Measurements from ENCODE around the gene GABRB2.

Gene GABRB2

GRCh38 chr5:161431963-161432362 is 114.6 kb downstream of the GABRB2 start:
- H3K27ac ChIP-seq, result no peak overlapping the region
- no peak for DNase-seq (ENCODE audit: low spot score)
- H3K4me3 ChIP-seq, result no peak overlapping the region
- TF ChIP-seq, protein P1, sequence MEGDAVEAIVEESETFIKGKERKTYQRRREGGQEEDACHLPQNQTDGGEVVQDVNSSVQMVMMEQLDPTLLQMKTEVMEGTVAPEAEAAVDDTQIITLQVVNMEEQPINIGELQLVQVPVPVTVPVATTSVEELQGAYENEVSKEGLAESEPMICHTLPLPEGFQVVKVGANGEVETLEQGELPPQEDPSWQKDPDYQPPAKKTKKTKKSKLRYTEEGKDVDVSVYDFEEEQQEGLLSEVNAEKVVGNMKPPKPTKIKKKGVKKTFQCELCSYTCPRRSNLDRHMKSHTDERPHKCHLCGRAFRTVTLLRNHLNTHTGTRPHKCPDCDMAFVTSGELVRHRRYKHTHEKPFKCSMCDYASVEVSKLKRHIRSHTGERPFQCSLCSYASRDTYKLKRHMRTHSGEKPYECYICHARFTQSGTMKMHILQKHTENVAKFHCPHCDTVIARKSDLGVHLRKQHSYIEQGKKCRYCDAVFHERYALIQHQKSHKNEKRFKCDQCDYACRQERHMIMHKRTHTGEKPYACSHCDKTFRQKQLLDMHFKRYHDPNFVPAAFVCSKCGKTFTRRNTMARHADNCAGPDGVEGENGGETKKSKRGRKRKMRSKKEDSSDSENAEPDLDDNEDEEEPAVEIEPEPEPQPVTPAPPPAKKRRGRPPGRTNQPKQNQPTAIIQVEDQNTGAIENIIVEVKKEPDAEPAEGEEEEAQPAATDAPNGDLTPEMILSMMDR (IDR thresholded peaks at IDR 0.05), result no peak

GRCh38 chr5:161421067-161421466 is 125.5 kb downstream of the GABRB2 start:
- H3K27ac ChIP-seq, result no peak overlapping the region
- TF ChIP-seq, protein P1 (IDR thresholded peaks at IDR 0.05), result no peak

DNA sequence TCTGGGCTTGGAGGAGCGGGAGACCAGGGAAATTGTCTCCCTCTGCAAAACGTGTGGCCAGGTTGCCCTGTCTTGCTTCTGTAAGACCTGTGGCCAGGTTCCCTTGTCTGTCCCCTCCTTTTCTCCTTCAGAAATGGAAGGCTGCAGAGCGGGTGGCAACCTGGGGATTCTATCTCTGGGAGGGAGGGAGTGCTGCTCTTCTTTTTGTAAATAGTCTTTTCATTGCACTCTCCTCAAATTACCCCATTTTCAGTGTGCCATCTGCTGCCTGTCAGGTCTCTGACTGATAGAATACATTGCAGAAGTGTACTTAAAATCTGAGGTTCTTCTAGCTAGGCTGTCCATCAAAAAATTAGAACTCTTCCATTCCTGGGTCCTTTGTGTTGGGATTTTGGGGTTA is 126.0 kb downstream of the GABRB2 start:
- TF ChIP-seq, protein P1 (IDR thresholded peaks at IDR 0.05), result no peak
- no peak for DNase-seq (ENCODE audit: low spot score)
- Histone ChIP-seq H3K4me3 (no peak overlapping the region), H3K27ac (no peak overlapping the region)

More at GRCh38 chr5:161421067-161421466, 125.5 kb downstream of the GABRB2 start:
- H3K4me3 ChIP-seq, result no peak overlapping the region
- no peak for DNase-seq (ENCODE audit: low spot score)

DNA sequence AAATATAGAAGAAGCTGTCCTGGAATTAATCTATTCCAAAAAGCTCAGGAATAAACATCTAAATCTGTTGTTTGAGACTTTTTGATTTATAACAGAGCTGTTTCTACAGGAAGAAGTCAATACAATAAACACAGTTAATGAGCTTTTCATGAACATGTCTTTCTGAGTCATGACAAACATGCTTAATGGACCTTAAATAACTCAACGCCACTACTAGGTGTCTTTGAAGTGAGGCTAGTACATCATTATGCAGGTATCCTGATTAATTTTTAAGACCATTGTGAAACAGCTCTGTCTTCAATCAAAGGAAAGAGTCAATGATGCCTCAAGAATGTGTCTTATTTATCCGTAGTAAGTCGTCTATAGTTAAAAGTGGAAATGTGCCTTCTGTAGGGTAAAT is 131.6 kb downstream of the GABRB2 start:
- no peak overlapping the region for H3K4me3 ChIP-seq
- TF ChIP-seq, protein P1 (IDR thresholded peaks at IDR 0.05), result no peak
- H3K27ac ChIP-seq, result no peak overlapping the region
- DNase-seq (ENCODE audit: low spot score), result no peak

GRCh38 chr5:161414037-161414436 is 132.5 kb downstream of the GABRB2 start:
- TF ChIP-seq, protein P1 (IDR thresholded peaks at IDR 0.05), result no peak
- no peak for DNase-seq (ENCODE audit: low spot score)
- Histone ChIP-seq H3K4me3 (no peak overlapping the region), H3K27ac (no peak overlapping the region)

DNA sequence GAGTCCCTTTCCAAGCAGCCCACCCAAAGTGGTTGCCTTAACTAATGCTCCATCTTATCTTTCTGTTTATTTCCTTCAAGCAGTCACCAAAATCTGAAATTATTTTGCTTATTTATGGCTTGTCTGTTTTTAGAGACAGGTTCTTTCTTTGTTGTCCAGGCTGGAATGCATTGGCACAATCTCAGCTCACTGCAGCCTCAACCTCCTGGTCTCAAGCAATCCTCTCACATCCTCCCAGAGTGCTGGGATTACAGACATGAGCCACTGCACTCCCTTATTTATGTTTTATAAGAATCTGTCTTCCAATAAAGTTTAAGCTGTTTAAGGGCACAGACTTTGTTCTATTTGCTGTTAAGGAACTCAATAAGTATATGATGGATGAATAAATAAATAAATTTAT is 133.7 kb downstream of the GABRB2 start:
- TF ChIP-seq, protein P1 (IDR thresholded peaks at IDR 0.05), result no peak
- no peak for DNase-seq (ENCODE audit: low spot score)
- no peak overlapping the region for H3K27ac ChIP-seq
- H3K4me3 ChIP-seq, result no peak overlapping the region

GRCh38 chr5:161411156-161411555 is 135.4 kb downstream of the GABRB2 start:
- Histone ChIP-seq H3K4me3 (no peak overlapping the region), H3K27ac (no peak overlapping the region)
- TF ChIP-seq, protein P1 (IDR thresholded peaks at IDR 0.05), result no peak
- no peak for DNase-seq (ENCODE audit: low spot score)
